ENCODE results near the gene PROSER1.
"Not testable (repeated sequence)": the region's sequence is repeated elsewhere in the genome, so short reads cannot be mapped to it uniquely, and the experiment has no call there.

The PROSER1 gene

DNA sequence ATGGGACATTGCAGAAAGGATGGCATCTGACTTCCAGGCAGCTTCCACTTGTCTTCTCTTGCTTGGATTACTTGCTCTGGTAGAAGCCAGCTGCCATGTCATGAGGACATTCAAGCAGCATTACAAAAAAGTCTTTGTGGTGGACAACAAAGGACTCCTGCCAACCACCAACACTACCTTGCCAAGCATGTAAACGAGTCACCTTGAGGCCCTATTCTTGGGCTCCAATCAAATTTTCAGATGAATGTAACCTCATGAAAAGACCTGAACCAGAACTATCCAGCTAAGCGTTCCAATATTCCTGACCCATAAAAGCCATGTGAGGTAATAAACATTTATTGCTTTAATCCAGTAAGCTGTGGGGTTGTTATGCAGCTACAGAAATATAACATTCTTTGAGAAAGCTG, 12.5 kb downstream of the PROSER1 start:
- DNase-seq (ENCODE audit: low read depth in 2 of 2): no peak

DNA sequence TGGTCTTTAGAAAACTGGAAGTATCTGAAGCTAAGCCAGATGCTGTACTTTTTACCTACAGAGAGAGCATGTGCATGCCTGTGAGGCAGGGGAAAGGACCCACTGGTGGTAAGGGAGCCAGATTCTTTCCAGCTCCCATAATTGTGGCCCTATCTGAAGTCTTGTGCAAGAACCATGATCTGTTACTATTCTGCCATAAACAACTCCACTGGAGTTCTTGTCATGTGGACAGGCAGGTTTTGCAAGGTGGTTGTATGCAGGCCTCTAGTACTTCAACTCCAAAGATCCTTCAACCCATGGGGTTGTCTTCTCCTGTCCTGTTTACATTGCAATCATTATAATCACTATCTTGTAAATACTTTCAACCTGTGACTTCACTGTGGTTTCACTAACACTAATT, 14.1 kb downstream of the PROSER1 start:
- DNase-seq (ENCODE audit: low read depth in 2 of 2): no peak

DNA sequence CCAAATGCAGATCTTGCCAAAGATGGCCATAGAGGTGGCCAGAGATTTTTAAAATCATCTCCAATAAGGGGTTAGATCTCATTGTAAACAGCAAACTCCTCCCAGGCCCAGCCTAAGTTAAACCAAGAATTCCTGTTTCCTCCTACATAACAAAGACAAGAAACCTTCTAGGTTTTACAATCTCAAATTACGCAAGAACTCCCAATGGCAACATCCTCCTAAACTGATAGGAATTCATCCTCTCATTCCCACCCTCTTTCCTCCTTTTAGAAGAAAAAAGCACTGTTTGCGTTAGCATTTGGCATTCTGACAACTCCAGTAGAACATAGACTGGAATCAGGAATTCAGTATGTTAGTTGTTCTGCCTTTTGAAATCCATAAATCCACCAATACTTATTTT, 14.6 kb downstream of the PROSER1 start:
- DNase-seq (ENCODE audit: low read depth in 2 of 2): no peak

DNA sequence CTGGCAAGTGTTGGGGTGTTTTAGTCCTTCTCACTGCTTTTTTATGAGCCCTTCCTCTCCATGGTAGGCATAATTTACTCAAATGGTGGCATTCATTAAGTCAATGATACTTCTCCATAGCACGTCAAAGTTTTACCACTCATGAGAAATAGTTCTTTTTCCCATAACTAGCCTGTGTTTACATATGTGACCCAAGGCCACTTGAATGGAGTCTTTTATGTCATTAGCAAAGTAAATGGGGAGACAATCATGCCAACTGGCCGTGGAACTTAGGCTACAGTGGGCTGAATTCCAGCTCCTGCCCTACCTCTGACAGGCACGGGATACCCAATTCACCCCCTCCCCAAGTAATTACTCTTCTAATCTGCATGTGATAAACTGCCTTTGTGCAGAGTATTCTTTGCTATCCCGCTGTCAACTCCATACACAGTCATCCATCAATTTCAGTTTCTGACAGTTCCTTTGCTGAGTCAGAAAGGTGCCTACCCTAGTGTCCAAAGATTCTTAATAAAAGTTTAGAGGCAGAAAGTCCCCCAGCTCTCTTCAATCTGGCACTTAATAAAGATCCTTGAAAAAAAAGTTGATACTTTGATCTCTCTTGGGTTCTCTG, 16.9 kb downstream of the PROSER1 start:
- no peak for DNase-seq (ENCODE audit: low read depth in 2 of 2)

DNA sequence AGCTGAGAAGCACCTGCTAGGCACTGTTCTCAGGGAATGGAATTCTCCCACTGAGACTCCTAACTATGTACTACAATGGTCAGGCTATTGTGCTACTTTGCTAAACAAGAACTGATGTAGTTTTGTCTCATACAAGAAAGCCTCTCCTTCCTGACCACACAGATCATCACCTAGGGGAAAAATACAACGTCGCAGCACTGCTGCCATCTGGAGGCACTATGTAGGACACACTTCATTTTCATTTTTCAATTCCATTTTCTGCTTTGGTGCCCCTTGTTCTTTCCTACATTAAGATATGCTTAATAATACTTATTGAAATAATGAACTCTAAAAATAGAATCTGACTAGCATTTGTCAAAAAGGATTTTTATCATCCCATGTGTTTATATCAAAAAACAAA, 21.1 kb downstream of the PROSER1 start:
- DNase-seq (ENCODE audit: low read depth in 2 of 2): no peak

DNA sequence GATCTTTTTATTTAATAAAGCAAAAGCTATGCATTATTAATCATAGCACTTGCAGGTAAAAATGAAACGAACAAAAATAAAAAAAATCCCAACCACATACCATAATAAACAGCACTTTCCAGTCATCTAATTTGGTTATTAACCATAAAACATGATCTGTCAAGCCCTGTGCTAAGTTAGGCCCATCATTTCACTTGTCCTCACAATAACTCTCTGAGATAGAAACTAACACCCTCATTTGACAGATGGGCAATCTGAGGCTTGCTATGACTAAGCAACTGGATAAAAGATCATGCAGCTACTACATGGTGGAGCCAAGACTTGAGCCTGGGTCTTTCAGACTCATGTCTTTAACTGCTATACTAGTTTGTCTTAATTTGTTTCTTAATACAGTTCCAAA, 21.8 kb downstream of the PROSER1 start:
- no peak for DNase-seq (ENCODE audit: low read depth in 2 of 2)

DNA sequence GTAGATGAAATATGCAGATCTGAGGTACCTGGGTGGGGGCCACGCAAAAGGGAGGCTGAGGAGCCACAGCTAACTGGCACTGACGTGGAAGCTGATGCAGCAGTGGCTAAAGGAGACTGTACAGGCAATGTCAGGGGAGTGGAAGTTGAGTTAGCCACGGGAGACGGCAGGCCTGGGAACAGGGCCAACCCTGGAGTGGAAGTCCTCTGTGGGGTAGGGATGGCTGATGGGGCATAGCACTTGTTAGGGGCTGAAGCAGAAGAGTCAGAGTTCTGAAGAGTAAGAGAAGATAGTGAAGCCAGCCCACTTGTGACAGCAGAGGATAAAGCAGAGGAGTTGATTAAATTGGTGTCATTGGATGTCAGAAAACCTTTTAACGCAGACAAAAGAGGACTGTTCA, 24.4 kb downstream of the PROSER1 start:
- no peak for DNase-seq (ENCODE audit: low read depth in 2 of 2)

DNA sequence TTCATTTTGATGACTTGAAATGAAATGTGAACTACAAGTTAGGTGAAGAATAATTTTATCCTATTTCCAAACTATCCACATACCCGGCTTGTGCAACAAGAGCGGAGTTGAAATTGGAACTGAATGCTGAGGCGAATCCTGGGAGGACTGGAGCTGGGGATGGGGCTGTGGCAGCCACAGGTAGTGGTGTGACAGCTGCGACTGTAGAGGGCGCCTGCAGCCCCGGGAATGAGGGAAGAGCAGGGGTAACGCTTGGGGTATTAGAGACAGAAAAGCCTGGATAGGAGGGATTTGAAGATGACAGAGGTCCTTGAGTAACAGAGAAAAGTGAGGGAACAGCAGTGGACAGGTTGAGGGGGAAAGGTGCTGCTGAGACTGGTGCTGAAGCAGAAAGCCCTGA, 25.3 kb downstream of the PROSER1 start:
- no peak for DNase-seq (ENCODE audit: low read depth in 2 of 2)

DNA sequence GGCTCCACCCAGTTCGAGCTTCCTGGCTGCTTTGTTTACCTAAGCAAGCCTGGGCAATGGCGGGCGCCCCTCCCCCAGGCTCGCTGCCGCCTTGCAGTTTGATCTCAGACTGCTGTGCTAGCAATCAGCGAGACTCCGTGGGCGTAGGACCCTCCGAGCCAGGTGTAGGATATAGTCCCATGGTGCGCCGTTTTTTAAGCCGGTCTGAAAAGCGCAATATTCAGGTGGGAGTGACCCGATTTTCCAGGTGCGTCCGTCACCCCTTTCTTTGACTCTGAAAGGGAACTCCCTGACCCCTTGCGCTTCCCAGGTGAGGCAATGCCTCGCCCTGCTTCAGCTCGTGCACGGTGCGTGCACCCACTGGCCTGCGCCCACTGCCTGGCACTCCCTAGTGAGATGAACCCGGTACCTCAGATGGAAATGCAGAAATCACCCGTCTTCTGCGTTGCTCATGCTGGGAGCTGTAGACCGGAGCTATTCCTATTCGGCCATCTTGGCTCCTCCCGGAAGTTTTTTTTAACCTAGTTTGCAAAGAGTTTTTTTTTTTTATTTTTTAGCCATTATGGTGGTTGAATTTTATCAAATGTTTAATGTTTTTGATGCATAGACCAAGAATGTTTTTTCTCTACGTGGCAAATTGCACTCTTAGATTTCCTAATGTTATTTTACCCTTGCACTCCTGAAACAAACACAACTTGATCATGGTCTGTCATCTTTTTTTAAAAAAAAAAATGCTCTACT, 31.3 kb downstream of the PROSER1 start:
- DNase-seq (ENCODE audit: low read depth in 2 of 2): not testable (repeated sequence)

DNA sequence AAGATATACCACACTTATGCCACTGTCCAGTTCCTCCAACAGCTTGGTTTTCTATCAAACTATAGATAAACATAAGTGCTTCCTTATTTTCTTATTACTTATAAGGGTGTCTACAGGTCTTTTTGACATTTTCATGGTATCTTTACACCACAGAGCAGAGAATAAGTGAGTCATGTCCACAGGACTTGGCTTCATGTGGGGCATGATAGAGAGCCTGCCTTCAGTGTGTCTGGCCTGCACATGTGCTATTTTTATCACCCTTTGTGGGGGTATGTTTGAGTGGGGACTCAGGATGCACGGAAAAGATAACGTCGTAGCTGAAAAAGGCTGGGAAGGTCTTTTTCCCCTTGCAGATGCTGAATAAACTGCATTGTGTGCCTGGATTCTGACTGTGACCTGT, 39.1 kb downstream of the PROSER1 start:
- no peak for DNase-seq (ENCODE audit: low read depth in 2 of 2)

DNA sequence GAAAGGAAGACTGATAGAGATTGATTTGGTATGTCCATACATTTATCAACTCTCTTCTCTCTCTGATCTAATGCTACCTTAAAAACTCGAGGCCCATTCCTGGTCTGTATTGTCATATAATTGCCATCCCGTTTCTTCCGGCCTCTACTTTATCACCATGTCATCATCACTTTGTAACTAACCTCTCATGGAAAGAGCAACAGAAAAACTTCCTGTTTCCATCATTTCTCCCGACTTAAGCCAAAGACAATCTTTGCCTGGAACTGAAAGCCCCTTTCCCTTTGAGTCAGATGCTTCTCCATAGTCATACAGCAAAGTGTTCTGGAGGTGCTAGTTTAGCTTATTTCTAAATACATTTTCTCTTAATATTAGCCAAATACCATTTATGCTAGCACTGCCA, 44.5 kb downstream of the PROSER1 start:
- no peak for DNase-seq (ENCODE audit: low read depth in 2 of 2)

DNA sequence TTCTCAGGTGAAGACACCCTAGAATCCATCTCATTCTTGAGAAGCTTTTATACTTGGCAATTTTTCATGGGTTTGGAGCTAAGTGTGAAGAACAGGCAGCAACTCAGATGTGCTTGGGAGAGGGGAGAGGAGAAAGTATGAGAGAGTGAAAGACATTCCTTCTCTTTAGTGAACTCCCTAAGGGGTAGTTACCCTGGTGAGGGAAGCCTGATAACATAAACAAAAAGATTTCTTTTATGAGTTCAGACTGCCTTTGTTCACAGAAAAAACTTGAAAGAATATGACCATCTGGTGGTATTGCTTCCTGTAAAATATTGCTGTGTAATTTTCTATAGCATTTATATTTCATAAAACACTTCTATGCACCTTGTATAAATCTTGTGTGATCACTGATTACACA, 47.2 kb downstream of the PROSER1 start, which contains the start of gene STOML3:
Gene STOML3, minus strand, starts transcription at position 139 of the 400 bp plus-strand sequence. Its CDS starts 110 bp downstream, at position 29.
- no peak for DNase-seq (ENCODE audit: low read depth in 2 of 2)

DNA sequence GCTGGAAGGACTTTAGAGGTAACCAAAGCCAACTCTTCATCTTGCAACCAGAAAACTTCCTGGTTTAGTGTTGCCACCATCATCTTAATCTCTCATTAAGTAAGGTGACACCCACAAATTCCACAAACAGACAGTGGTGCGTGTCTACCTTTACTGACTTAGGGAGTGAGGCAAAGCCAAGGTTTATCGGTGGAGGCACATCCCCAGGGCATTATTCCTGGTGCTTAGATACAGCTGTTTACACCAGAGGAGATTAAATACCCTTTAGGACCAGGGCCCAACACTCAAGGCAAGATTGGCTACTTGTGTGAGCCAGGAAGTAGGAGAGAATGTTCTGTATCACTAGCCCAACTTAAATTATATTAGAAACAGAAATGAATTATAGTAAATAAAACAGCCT, 56.8 kb downstream of the PROSER1 start:
- no peak for DNase-seq (ENCODE audit: low read depth in 2 of 2)

DNA sequence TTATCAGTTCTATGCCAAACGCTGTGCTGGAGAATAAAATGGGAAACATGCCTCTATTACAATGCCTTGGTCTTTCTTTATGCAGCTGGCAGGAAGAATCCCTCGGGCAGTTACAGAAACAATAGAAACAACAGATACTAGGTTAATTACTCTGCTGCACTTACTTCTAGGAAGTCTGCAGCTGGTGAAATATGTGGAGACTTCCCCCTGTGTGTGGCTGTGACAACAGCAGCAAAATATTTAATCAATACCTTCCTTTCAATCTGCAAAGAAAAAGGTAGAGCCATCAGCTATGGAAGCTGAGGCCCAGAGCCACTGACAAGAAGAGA, 57.2 kb downstream of the PROSER1 start:
- no peak for DNase-seq (ENCODE audit: low read depth in 2 of 2)

DNA sequence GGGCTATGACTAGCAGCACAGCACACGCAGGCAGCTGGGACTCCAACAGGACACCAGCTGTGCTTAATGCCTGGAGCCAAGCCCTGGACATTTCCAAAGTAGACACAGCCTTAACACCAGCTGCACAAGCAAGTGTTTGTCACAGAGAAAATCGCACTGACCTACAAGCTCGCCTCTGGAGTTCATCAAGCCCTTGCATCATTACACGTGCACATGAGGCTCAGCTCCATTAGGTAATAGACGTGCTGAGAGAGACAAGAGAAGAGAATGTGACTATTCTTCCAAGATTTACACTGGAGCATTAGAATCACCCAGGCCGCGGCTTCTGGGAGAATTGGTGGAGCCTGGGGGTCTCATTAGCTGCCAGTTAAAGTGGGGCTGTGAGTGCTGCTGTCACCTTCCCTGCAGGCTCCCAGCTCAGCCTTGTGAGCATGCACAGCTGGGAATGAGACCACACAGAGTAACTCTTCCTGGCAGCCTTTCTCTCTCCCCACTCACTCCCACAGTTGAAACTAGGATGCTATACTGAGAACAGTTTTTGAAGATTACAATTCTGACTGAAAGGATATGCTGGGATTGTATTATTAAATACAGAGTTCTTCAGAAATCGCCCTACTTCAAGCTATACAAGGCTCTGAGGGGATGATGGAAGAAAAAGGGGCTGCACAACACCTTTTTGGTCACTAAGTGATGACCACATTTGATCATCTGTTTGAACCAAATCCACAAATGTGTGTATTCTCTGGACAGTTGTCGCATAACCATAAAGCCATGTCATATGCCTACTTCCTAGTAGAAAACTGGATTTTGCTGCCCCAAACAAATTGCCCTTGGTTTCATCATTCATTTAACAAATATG, 57.8 kb downstream of the PROSER1 start:
- DNase-seq (ENCODE audit: low read depth in 2 of 2): no peak

DNA sequence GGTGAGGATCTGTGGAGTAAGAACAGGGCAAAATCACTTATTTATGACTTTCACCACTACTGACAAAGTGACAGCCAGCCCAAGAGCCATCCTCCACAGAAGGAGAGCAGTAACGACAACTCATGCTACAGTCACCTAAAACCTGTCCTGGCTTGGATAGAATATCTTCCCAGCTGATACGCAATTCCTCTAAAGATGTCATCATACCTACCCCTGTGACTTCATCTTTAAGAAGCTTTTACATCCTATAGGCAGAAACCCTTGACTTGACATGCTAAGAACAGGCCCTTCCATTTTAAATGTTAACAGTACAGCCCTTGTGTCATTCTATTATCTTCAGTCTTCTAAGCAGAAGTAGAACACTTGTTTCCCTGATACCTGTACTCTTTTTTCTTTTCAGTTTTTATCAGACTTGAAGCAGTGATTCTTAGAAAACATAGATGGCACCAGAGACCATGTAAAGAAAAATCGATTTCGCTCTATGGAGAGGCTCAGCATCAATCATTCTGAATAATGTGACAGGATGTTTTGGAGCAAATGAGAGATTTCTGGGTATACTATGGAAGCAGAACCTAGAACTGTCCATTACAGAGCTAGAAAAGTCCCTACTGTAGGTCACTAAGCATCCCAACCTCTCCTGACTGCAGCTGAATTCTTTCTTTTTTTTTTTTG, 67.4 kb downstream of the PROSER1 start:
- no peak for DNase-seq (ENCODE audit: low read depth in 2 of 2)

DNA sequence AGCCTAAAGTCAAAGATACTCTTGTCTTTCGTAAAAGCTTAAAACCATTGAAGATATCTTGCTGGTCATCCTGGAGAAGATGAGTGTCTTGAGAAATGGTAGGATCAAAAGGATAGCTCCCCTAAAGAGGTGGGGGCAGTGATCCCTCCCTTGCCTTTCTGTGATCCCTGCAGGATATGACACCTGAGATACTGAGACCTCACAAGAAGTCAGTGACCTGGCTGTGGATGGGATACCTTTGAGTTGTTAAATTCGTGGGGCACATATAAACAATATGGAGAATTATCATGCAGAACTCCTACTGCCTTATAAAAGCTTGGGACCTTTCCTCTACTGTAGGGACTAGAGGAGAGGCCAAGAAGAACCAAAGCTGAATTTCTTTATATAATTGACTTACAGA, 68.7 kb downstream of the PROSER1 start:
- DNase-seq (ENCODE audit: low read depth in 2 of 2): no peak

DNA sequence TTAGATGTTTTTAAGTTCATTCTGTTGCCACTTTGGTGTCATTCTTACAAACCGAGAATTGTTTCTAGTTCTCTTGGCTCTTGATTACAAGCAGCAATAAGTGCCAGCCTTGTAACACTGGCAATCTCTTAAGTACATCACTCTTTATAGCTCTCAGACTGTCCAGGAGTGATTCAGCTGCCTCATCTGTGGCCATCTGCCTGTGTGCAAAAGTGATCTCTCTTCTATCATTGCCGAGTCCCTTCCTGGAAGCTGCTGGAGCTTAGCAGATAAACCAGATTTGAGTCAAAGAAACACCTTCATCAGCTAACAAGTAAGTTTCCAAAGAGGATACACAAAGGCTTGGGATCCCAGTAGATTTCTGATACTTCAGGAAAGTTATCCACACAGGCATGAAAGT, 70.4 kb downstream of the PROSER1 start:
- DNase-seq (ENCODE audit: low read depth in 2 of 2): no peak

DNA sequence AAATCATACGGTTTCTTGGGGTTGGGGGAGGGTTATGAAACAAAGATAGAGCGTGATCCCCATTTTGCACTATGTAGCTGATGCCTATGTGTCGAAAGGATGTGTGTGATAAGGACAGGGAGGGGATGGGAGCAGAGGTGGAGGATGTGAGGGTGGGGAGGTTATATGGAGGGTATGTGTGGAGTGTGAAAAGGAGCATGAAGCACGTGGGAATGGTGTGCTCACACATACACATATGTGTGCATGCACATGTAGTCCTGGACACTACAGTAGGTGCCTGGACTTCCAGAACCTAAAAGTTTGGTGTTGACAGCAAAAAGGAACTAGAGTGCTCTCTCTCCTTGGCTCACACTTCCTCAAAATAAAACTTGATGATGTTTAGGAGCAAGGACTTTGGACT, 72.6 kb downstream of the PROSER1 start:
- DNase-seq (ENCODE audit: low read depth in 2 of 2): no peak

DNA sequence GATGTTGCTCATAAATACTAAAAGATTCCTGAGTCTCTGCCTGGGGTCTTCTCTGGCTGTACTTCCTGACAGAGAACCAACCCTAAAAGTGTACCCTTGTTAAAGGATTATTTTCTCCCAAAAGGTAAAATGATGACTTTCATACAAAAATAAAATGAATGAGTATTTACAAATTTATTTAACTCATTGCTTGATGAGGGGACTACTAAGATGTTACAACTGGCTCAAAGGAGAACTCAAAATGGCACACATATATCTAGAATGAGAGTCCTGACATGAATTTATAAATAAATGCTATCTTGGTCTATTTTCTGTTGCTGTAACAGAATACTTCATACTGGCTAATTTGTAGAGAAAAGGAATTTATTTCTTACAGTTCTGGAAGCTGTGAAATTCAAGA, 77.7 kb downstream of the PROSER1 start:
- DNase-seq (ENCODE audit: low read depth in 2 of 2): no peak
